Fibroblast of villous mesenchyme (primary cell): Measurements from ENCODE around the gene TNS1. TPM values are rescaled to one million over a fixed set of nuclear protein-coding genes. Genes with fewer than 3 reads are reported as not detected.

Source experiments
- DNase-seq: peaks from one replicate; pipeline ENCODE4 v3.0.0-alpha.2; 2010; ENCODE audit warnings: low read depth
- H3K4me3 ChIP-seq: 2 replicates; pipeline ENCODE4 v1.5.1; 2011; ENCODE audit warnings: low read depth, mild to moderate bottlenecking, low read length
- total RNA-seq: library from RNA; depleted of rRNA; stranded (reverse); fragments of >200 nt; gene quantifications from 2 replicates; pipeline ENCODE4 v1.2.3, GENCODE V29; 2012
- TF ChIP-seq, protein P1 (sequence below): IDR thresholded peaks from 2 replicates; pipeline ENCODE4 v1.5.1; 2012; ENCODE audit warnings: low read depth, mild to moderate bottlenecking, low read length; ENCODE audit not compliant: insufficient read depth

The TNS1 gene
- total RNA-seq, 1 donor: 127 TPM

DNA sequence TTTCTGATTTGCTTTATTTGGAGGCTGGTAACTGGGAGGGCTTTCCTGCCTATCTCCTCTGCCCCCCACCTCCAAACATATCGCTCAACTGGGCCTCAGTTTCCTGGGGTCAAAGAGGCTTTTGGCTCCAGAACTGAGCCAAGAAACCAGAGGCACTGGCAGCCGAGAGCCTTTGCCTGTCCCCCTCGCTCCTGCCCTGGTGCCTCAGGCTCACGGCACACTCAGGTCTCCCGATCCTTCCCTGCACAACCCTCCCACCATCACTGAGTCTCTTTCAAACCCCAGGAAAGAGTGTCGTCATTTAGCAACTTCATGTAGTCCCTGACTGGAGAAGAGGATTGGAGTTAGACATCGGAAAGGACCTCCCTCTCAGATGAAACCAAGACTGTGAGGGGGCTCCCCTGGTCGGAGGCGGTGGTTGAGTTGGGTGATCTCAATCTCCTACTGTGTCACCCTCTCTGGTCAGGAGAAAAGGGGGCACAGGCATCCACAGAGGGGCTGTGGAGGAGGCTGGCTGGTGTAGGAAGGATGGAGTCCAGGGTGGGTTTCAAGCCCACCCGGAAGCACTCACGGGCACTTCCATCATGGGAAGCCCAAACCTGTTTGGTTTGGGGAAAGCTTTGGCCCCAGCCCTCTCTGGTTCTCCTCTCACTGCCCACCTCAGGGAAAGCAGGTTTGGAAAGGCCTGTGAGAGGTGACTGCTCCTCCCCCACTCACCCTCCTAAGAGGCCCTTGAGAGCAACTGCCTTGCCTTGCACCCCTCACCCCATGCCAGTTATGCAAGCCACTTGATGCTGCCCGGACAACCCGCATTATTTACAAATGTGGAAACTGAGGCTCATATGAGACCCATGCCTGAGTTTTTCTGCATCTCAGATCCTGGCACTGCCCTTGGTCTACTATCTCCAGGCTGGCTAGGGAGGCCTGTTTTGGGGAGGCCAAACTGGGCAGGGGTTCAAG is 62.3 kb downstream of the TNS1 start:
- no peak for DNase-seq
- TF ChIP-seq, protein P1, sequence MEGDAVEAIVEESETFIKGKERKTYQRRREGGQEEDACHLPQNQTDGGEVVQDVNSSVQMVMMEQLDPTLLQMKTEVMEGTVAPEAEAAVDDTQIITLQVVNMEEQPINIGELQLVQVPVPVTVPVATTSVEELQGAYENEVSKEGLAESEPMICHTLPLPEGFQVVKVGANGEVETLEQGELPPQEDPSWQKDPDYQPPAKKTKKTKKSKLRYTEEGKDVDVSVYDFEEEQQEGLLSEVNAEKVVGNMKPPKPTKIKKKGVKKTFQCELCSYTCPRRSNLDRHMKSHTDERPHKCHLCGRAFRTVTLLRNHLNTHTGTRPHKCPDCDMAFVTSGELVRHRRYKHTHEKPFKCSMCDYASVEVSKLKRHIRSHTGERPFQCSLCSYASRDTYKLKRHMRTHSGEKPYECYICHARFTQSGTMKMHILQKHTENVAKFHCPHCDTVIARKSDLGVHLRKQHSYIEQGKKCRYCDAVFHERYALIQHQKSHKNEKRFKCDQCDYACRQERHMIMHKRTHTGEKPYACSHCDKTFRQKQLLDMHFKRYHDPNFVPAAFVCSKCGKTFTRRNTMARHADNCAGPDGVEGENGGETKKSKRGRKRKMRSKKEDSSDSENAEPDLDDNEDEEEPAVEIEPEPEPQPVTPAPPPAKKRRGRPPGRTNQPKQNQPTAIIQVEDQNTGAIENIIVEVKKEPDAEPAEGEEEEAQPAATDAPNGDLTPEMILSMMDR: no peak
- no peak overlapping the region for H3K4me3 ChIP-seq

DNA sequence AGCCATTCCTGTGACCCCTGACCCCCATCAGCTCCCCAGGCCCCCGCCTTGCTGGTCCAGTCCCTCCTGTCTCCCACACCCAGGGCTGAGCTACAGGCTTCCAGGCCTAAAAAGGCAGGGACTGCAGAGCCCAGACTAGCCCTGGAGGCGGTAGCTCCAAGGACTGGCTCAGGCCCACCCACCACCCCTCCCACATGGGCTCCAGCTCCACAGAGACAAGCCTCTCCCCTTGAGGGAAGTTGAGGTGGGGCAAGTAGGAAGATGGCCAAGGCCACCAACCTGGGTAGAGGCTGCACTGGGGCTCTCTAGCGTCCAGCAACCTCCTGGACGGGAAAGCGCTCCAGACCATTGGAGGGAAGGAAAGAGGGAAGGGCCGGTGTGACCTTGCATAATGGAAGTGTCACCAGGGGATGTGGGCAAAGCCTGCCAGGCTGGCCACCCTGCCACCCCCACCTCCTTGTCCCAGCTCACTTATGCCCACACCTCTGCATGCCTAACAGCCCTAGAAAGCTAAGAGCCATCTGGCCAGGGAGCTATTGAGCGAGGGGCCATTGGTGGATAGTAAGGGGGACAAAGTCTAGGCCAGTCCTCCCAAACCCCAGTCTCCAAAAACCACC is 63.1 kb downstream of the TNS1 start:
- TF ChIP-seq, protein P1: no peak

DNA sequence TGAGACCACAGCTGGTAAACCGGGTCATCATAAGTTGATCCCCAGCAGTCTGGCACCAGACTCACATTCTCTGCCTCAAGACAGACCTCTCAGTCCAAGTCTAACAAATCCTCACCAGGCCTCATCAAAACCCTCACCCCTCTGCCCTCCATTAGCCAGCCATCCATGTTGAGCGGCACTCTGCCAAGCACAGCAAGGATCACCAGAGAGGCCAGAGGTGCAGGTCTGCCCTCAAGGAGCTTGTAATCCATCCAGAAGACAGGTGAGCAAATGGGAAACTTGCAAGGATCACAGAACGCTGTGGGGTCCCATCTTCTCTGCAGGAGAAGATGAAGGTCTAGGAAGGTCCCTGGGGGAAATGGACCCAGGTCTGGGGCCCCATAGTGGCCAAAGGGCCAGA is 63.6 kb downstream of the TNS1 start:
- TF ChIP-seq, protein P1: no peak
- H3K4me3 ChIP-seq: no peak overlapping the region
- DNase-seq: no peak

More for the DNA sequence above, 63.1 kb downstream of the TNS1 start:
- DNase-seq: no peak
- H3K4me3 ChIP-seq: no peak overlapping the region

DNA sequence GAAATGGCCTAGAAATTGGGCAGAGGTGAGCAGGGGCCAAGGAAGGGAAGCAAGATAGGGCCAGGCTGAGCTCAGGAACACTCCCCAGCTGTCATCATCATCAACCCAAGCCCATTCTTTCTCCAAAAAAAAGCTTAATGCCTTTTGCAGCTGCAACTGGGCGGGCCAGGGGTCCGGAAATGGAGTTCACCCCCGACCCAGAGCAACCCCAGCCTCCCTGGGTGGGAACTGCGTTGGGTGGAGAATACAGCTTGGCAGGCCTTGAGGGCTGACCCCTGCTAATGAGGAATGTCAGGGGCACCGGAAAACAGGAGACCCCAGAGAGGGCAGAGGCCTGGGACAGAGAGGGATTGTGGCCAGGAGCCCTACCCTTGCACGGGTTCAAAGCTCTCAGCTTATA is 64.8 kb downstream of the TNS1 start:
- no peak overlapping the region for H3K4me3 ChIP-seq
- TF ChIP-seq, protein P1: no peak
- no peak for DNase-seq

DNA sequence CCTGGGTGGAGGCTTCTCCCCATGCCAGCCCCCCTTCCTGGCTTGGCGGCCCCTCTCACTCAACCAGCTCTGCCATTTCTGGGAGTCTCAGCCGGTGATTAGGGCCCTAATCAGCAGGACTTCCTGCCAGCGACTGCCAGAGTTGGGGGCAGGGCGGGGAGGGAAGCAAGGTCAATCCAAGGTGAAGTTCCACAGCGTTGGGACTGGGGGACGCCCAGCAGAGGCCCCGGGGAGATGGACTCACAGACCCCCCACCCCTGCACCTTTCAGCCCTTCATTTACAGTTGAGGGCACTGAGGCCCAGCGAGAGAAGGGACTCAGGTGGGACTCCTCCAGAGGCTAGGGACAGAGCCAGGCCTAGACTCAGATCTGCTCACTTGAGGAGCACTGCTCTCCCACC is 65.3 kb downstream of the TNS1 start:
- DNase-seq: no peak
- H3K4me3 ChIP-seq: no peak overlapping the region
- TF ChIP-seq, protein P1: no peak

DNA sequence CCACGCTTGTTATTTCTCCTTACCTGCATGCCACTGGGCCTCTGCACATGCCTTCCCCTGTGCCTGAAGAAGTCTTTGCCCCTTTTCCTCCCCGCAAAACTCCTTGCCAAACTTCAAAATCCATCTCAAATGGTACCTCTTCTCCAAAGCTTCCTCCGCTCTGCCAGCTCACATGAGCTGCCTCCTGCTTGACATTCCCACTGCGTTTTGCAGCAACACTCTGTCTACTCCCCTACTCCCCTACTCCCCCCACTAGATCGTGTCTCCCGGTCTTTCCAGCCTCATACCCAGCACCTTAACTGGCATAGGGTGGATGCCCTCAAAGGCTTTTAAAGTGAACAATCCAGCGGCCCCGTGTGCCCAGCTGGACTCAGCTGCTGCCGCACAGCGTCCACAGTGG is 65.8 kb downstream of the TNS1 start:
- H3K4me3 ChIP-seq: no peak overlapping the region
- TF ChIP-seq, protein P1: no peak
- no peak for DNase-seq
